Left cardiac atrium (tissue), 4 donors: ENCODE results near the gene RAMP3. TPM values are rescaled to one million over a fixed set of nuclear protein-coding genes. Genes with fewer than 3 reads are reported as not detected.
"Not testable (repeated sequence)": the region's sequence is repeated elsewhere in the genome, so short reads cannot be mapped to it uniquely, and the experiment has no call there.

Experiments
- ATAC-seq, 2 donors: fragments of 200-7000 bp; cut with Tn5 transposase; one replicate each; pipeline ENCODE4 v1.9.1; 2020; ENCODE audit warnings: mild to moderate bottlenecking in 2 of 2, moderate library complexity in 2 of 2
- DNase-seq: peaks from one replicate; pipeline ENCODE4 v3.0.0-alpha.2; 2020
- intact Hi-C, 2 donors: fragments of 100-400 bp; cut with DNase I; formaldehyde crosslinking; loops; one replicate each; pipeline versions ENCODE4 v1.14.1 to v1.15.1; 2022 to 2023
- total RNA-seq, 2 donors: library from RNA; stranded (reverse); fragmentation: NEBNext Ultra II Directional; extraction: Animal tissue kit (Norgen Biotek cat#: 25700); gene quantifications; one replicate each; pipeline ENCODE4 v1.2.1, GENCODE V29; 2021
- donor health status: DM: no; HTN: yes; CAD: no.
- donor health status: DM: no; HTN: yes; CAD: no; lungs with severe emphysema.
- donor health status: DM: yes; HTN: yes; CAD: no.
- donor health status: Dilated cardiomyopathy.

The RAMP3 gene
- total RNA-seq, 2 donors from 2014 or later: 40.8 to 55.0 TPM

- intact Hi-C loops: loop anchor here in 1 of 2 donors (5.0 to 10.0 kb wide), 2 partner anchors 105 to 713 kb away; no protein-coding TSS in a partner anchor
- DNase-seq (no peak), ATAC-seq (no peak)
Measured at GRCh38 chr7:45151967-45152366, 5.6 kb upstream of the RAMP3 start.

- ATAC-seq (no peak), DNase-seq (no peak)
- intact Hi-C loops: loop anchor here in 1 of 2 donors (5.0 to 10.0 kb wide), 2 partner anchors 104 to 712 kb away; no protein-coding TSS in a partner anchor
Measured at GRCh38 chr7:45153233-45153632, 4.4 kb upstream of the RAMP3 start.

- intact Hi-C loops: loop anchor here (2.0 to 10.0 kb wide), 4 partner anchors 103 to 711 kb away; no protein-coding TSS in a partner anchor
- ATAC-seq, DNase-seq: not testable (repeated sequence)
Measured at GRCh38 chr7:45153861-45154260, 3.7 kb upstream of the RAMP3 start.

GRCh38 chr7:45155357-45155900 lies 2.2 kb upstream of the RAMP3 start:
- ATAC-seq (no peak), DNase-seq (no peak)
- intact Hi-C loops: loop anchor here (2.0 to 10.0 kb wide), 3 partner anchors 105 to 709 kb away; no protein-coding TSS in a partner anchor

- ATAC-seq (no peak), DNase-seq (no peak)
- intact Hi-C loops: loop anchor here (2.0 to 10.0 kb wide), 3 partner anchors 105 to 709 kb away; no protein-coding TSS in a partner anchor
Measured at GRCh38 chr7:45155941-45156340, 1.6 kb upstream of the RAMP3 start.

- DNase-seq: no peak
- no peak for ATAC-seq
- intact Hi-C loops: loop anchor here in 1 of 2 donors (10.0 kb wide), 1 partner anchor 708 kb away; no protein-coding TSS in a partner anchor
Measured at GRCh38 chr7:45156516-45157272, 897 bp upstream of the RAMP3 start.

GRCh38 chr7:45157286-45157652 lies 322 bp upstream of the RAMP3 start:
- intact Hi-C loops: loop anchor here in 1 of 2 donors (10.0 kb wide), 1 partner anchor 708 kb away; no protein-coding TSS in a partner anchor
- no peak for ATAC-seq
- no peak for DNase-seq

- DNase-seq (no peak), ATAC-seq (no peak)
- intact Hi-C loops: loop anchor here in 1 of 2 donors (10.0 kb wide), 1 partner anchor 706 kb away; no protein-coding TSS in a partner anchor
Measured at GRCh38 chr7:45158471-45158870, 880 bp downstream of the RAMP3 start.

- ATAC-seq (no peak), DNase-seq (no peak)
- intact Hi-C loops: loop anchor here in 1 of 2 donors (10.0 kb wide), 1 partner anchor 706 kb away; no protein-coding TSS in a partner anchor
Measured at GRCh38 chr7:45159296-45159695, 1.7 kb downstream of the RAMP3 start.

- intact Hi-C loops: no loop called here
Measured at GRCh38 chr7:45160417-45160881, 2.9 kb downstream of the RAMP3 start.

GRCh38 chr7:45161138-45161537 lies 3.5 kb downstream of the RAMP3 start:
- intact Hi-C loops: no loop called here
- DNase-seq (no peak), ATAC-seq (no peak)

More at GRCh38 chr7:45160417-45160881, 2.9 kb downstream of the RAMP3 start:
- ATAC-seq (no peak), DNase-seq (no peak)

GRCh38 chr7:45161842-45162241 lies 4.3 kb downstream of the RAMP3 start:
- DNase-seq: no peak

GRCh38 chr7:45162311-45162845 lies 4.8 kb downstream of the RAMP3 start:
- intact Hi-C loops: no loop called here
- no peak for ATAC-seq
- no peak for DNase-seq

More at GRCh38 chr7:45161842-45162241, 4.3 kb downstream of the RAMP3 start:
- intact Hi-C loops: no loop called here
- no peak for ATAC-seq

GRCh38 chr7:45162943-45163691 lies 5.5 kb downstream of the RAMP3 start:
- DNase-seq (no peak), ATAC-seq (no peak)
- intact Hi-C loops: no loop called here

GRCh38 chr7:45163692-45164052 lies 6.1 kb downstream of the RAMP3 start:
- ATAC-seq: no peak
- no peak for DNase-seq
- intact Hi-C loops: no loop called here

- ATAC-seq, DNase-seq, intact Hi-C loops: not testable (repeated sequence)
Measured at GRCh38 chr7:45164271-45164670, 6.7 kb downstream of the RAMP3 start.

GRCh38 chr7:45165857-45166256 lies 8.3 kb downstream of the RAMP3 start:
- intact Hi-C loops: no loop called here
- ATAC-seq (no peak), DNase-seq (no peak)

GRCh38 chr7:45171946-45172345 lies 14.4 kb downstream of the RAMP3 start:
- intact Hi-C loops: no loop called here
- ATAC-seq: no peak
- DNase-seq: no peak
